Esophagus muscularis mucosa (tissue), 4 donors: Measurements from ENCODE around the gene AQP1. TPM values are rescaled to one million over a fixed set of nuclear protein-coding genes. Genes with fewer than 3 reads are reported as not detected.
A peak's percentile ranks its signal among the peaks of the same experiment; 100 is the strongest.

ENCODE experiments used
- DNase-seq: peaks from one replicate; pipeline ENCODE4 v3.0.0-alpha.2; 2017; ENCODE audit errors: extremely low spot score
- H3K27ac ChIP-seq, 4 donors: fragments of 200-600 bp; sonication (generic); replicated peaks in 1 of 4; 1 replicate in 3 of 4; 2 replicates in 1 of 4; pipeline ENCODE4 v1.5.1; 2016 to 2019; ENCODE audit warnings: mild to moderate bottlenecking in 1 of 4
- H3K27me3 ChIP-seq, 4 donors: fragments of 200-600 bp; sonication (generic); one replicate each; pipeline versions ENCODE4 v1.5.1 to v1.6.0; 2016 to 2019
- H3K36me3 ChIP-seq, 4 donors: fragments of 200-600 bp; sonication (generic); one replicate each; pipeline ENCODE4 v1.5.1; 2016 to 2019
- H3K4me1 ChIP-seq, 4 donors: fragments of 200-600 bp; sonication (generic); one replicate each; pipeline ENCODE4 v1.5.1; 2016 to 2019
- H3K4me3 ChIP-seq, 4 donors: fragments of 200-600 bp; sonication (generic); 1 replicate in 2 of 4; 2 replicates in 2 of 4; pipeline ENCODE4 v1.5.1; 2016 to 2019; ENCODE audit warnings: mild to moderate bottlenecking in 4 of 4, moderate library complexity in 1 of 4
- H3K9me3 ChIP-seq, 4 donors: fragments of 200-600 bp; sonication (generic); 1 replicate in 3 of 4; 2 replicates in 1 of 4; pipeline ENCODE4 v1.5.1; 2016 to 2019
- EP300 ChIP-seq: sonication (generic); formaldehyde crosslinking; IDR thresholded peaks from one replicate; pipeline ENCODE4 v1.6.1; 2017; ENCODE audit warnings: antibody characterized with exemption
- POLR2A ChIP-seq: fragments of 450-650 bp; IDR thresholded peaks from one replicate; pipeline ENCODE4 v1.6.1; 2017; ENCODE audit warnings: antibody characterized with exemption, moderate library complexity, mild to moderate bottlenecking, low read depth
- POLR2AphosphoS5 ChIP-seq, 2 donors: sonication (generic); formaldehyde crosslinking; IDR thresholded peaks; one replicate each; pipeline ENCODE4 v1.6.1; 2017; ENCODE audit warnings: antibody characterized with exemption in 2 of 2
- WGBS: methylation state at CpG from one replicate; pipeline ENCODE4 v1.1.5; 2018; 5-methylcytosine and 5-hydroxymethylcytosine counted together
- intact Hi-C: fragments of 100-400 bp; cut with DNase I; formaldehyde crosslinking; loops from one replicate; pipeline ENCODE4 v1.15.1; 2023
- total RNA-seq, 4 donors: library from RNA; depleted of rRNA; stranded (reverse); fragments of >200 nt; gene quantifications; one replicate each; pipeline versions ENCODE4 v1.1.0 to v1.2.1, GENCODE V29; 2016
- TF ChIP-seq, protein P1 (sequence below), 3 experiments: fragments of 200-600 bp in 2 of 3; fragments of 450-650 bp in 1 of 3; sonication (generic) in 2 of 3; IDR thresholded peaks; one replicate each; pipeline ENCODE4 v1.5.1; 2017 to 2019; ENCODE audit warnings: antibody characterized with exemption in 3 of 3, mild to moderate bottlenecking in 2 of 3, moderate library complexity in 1 of 3

AQP1 gene
- total RNA-seq, 4 donors from 2014 or later, result 362 to 578 (median 513) TPM

DNA sequence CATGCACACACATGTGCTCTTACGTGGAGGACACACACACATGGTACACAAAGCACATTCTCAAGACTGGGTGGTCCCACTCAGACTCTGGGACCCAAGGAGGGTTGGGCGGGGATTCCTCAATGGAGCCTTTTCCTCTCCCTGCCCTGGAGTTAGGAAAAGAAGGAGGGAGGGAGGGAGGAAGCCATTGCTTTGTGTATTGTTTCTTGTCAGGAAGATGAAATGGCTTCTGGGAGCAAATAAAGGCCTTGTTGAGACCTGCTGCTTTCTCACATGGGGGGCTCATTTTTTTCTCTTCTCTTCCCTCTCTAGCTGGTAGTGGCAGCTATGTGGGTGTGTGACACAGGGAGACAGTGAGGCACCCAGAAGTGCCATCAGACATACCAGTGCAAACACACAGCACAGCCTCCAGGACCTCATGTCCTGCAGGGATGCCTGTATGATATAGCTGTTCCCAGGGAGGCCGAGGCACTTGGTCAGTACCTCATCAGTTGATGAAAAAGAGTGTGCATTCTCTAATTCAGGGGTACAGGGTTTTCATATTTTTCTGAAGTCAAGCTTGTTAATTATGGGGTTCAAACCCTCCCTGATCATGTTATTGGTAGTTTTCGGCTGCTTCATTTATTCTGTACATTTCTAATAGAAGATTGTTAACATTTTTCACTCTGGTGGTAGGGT, 5.7 kb downstream of the AQP1 start:
- Histone ChIP-seq H3K36me3 (peaks cover 2 to 10% (median 5%) of the 10 kb centered on the region in 4 donors), H3K27ac (peak overlapping the region; percentile 84 to 90 (median 88)), H3K4me3 (peak overlapping the region; percentile 56 to 65 (median 61)), H3K4me1 (peaks cover 93 to 100% (median 99%) of the 10 kb centered on the region in 4 donors), H3K27me3 (no peaks in the 10 kb centered on the region), H3K9me3 (no peaks in the 10 kb centered on the region)
- no peak for TF ChIP-seq POLR2A
- peak in 1 of 2 donors; percentile 12 for TF ChIP-seq POLR2AphosphoS5 (IDR thresholded peaks at IDR 0.05)
- no peak for TF ChIP-seq EP300
- intact Hi-C loops, result no loop called here
- no peak for DNase-seq
- WGBS, result 67% methylated on average over 3 of the region's 4 CpGs

DNA sequence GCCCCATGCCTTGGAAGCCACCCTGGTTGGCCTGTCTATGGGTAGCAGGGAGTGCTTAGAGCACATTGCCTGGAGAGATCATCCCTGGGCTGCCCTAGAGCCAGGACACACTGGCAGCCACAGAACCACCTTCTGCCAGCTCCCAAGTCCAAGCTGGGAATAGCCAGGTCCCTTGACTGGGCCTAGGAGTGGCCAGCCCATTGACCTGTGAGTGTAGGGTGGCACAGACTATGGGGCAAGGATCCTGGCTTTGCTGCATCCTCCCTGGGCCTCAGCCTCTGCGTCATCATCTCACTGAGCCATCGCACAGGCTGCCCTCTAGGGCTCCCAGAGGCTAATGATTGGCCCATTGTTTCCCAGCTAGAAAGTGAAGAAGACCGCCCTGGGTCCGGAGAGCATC, 7.0 kb downstream of the AQP1 start:
- no CpG with 5 or more reads among the region's 4 CpGs for WGBS
- H3K4me1 ChIP-seq, result peaks cover 86 to 90% (median 89%) of the 10 kb centered on the region in 4 donors

DNA sequence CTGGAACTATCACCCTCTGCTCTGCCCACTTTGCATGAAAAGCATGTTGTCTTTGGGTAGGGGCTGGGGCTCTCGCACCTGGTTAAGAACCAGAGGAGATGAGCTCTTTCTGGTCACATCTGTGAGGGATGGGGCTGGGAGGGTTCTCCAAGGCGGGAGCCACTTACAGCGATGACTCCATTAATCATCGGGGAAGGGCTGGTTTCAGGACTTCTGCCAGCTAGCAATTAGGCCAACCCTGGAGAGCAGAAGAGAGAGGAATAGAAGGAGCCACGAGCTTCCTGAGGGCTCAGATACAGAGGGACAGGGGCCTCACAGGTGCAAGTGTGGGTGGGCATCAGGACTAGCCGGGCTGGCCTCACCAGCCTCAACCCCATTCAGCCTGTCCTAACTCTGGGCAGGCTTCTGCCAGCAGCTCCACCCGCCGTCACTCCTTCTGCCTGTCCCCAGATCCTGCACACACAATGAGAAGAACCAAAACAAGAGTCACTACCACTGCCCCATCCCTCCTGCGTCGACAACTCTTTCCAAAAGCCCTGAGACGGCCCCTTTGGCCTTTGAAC, 8.4 kb downstream of the AQP1 start:
- H3K36me3 ChIP-seq, result peaks cover 29 to 38% (median 33%) of the 10 kb centered on the region in 4 donors
- WGBS, result 48% methylated on average over 9 of the region's 11 CpGs
- no peaks in the 10 kb centered on the region for H3K27me3 ChIP-seq
- no peak overlapping the region for H3K4me3 ChIP-seq
- peak overlapping the region; percentile 84 to 90 (median 88) for H3K27ac ChIP-seq
- H3K4me1 ChIP-seq, result peaks cover 72 to 76% (median 75%) of the 10 kb centered on the region in 4 donors
- intact Hi-C loops, result no loop called here
- H3K9me3 ChIP-seq, result no peaks in the 10 kb centered on the region
- TF ChIP-seq, protein P1, sequence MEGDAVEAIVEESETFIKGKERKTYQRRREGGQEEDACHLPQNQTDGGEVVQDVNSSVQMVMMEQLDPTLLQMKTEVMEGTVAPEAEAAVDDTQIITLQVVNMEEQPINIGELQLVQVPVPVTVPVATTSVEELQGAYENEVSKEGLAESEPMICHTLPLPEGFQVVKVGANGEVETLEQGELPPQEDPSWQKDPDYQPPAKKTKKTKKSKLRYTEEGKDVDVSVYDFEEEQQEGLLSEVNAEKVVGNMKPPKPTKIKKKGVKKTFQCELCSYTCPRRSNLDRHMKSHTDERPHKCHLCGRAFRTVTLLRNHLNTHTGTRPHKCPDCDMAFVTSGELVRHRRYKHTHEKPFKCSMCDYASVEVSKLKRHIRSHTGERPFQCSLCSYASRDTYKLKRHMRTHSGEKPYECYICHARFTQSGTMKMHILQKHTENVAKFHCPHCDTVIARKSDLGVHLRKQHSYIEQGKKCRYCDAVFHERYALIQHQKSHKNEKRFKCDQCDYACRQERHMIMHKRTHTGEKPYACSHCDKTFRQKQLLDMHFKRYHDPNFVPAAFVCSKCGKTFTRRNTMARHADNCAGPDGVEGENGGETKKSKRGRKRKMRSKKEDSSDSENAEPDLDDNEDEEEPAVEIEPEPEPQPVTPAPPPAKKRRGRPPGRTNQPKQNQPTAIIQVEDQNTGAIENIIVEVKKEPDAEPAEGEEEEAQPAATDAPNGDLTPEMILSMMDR (IDR thresholded peaks at IDR 0.05), result no peak
- peak in 1 of 2 donors; percentile 7 for TF ChIP-seq POLR2AphosphoS5 (IDR thresholded peaks at IDR 0.05)
- no peak for DNase-seq

More for the DNA sequence above, 7.0 kb downstream of the AQP1 start:
- Histone ChIP-seq H3K4me3 (peak overlapping the region in 1 of 4 donors; percentile 4), H3K36me3 (peaks cover 15 to 23% (median 18%) of the 10 kb centered on the region in 4 donors), H3K27ac (peak overlapping the region; percentile 84 to 90 (median 88)), H3K27me3 (no peaks in the 10 kb centered on the region), H3K9me3 (no peaks in the 10 kb centered on the region)
- intact Hi-C loops, result no loop called here
- TF ChIP-seq POLR2A (no peak), POLR2AphosphoS5 (IDR thresholded peaks at IDR 0.05) (peak in 1 of 2 donors; percentile 54)
- no peak for DNase-seq

DNA sequence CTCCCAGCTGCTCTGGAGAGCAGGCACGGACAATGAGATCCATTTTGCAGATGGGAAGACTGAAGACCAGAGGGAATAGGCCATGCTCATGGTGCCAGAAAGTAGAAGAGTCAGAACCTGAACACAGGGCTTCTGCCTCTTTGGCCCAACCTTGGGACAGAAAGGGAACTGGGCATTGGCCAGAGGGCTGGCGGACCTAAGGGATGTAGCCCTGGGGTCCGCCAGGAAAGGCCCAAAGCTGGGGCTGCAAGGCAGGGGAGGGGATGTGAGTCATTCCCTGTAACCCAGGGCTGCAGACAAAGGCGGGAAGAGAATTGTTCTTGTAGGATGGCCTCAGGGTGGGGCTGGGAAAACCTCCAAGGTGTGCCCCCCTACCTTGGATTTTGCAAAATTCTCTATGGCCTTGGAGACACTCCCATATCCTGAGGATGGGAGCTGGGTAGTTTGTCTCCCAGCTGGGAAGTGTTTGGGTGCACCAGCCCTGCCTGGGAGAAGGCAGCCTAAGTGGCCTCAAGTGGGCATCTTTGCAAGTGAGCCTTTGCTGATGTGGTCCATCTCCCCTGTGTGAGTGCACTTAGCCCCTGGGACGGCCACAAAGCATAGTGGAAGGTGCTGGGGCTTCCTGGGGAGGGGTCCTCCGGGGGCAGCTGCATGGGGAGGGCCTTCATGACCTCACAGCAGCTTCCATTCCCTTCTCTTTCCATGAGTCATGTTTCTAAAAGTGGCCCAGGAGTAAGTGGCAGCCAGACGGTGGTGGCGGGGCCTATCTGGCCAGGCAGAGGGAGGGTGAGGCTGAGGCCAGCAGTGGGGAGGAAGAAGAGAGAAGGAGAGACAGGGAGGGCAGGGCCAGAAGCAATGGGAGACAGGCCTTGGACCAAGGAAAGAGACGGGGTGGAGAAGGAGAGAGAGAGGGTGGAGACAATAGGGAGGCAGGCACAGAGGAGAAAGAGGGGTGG, 9.2 kb downstream of the AQP1 start:
- DNase-seq, result no peak
- H3K4me3 ChIP-seq, result no peak overlapping the region
- intact Hi-C loops, result no loop called here
- H3K36me3 ChIP-seq, result peaks cover 36 to 45% (median 40%) of the 10 kb centered on the region in 4 donors
- H3K27me3 ChIP-seq, result no peaks in the 10 kb centered on the region
- 39% methylated on average over 8 of the region's 9 CpGs for WGBS
- peaks cover 64 to 68% (median 67%) of the 10 kb centered on the region in 4 donors for H3K4me1 ChIP-seq
- H3K9me3 ChIP-seq, result no peaks in the 10 kb centered on the region
- H3K27ac ChIP-seq, result peak overlapping the region; percentile 84 to 90 (median 88)
- TF ChIP-seq, protein P1 (IDR thresholded peaks at IDR 0.05), result no peak
- peak; percentile 31 to 43 for TF ChIP-seq POLR2AphosphoS5 (IDR thresholded peaks at IDR 0.05)
- no peak for TF ChIP-seq POLR2A
- no peak for TF ChIP-seq EP300

DNA sequence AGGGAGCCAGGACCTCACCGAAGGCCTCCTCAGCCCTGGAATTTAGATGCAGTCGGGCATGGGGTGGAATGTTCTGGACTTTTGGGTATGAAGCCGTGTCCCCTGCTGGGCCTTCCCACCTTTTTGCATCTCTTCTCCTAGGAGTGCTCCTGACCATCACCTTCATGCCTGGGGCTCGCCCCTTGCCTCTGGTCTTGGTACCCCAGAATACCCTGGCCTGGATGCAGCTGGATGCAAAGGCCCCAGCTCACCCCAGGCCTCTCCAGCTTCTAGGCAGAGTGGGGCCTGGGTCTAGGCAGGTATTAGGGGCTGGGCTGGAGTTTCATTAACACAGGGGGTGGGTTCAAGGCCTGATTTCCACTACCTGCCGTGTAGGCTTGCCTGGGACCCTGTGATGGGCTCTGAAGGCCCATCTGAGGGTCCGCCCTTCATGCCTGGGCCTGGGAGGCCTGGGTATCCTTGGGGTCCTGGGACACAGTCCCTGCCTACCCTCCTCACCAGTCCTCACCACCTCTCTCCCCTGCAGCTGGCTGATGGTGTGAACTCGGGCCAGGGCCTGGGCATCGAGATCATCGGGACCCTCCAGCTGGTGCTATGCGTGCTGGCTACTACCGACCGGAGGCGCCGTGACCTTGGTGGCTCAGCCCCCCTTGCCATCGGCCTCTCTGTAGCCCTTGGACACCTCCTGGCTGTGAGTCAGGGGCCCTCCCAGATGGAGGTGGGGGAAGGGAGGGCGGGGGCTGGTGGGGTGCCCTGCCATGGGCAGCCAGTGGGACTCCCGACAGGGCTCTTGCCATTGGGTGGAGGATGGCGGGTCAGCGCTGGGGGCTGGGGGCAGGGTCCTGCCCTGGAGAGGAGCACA, 10.1 kb downstream of the AQP1 start:
- Histone ChIP-seq H3K36me3 (peaks cover 37 to 54% (median 49%) of the 10 kb centered on the region in 4 donors), H3K4me3 (no peak overlapping the region), H3K9me3 (peaks cover 0 to 3% (median under 1%) of the 10 kb centered on the region in 4 donors), H3K27me3 (no peaks in the 10 kb centered on the region), H3K27ac (peak overlapping the region; percentile 84 to 90 (median 88)), H3K4me1 (peaks cover 55 to 59% (median 58%) of the 10 kb centered on the region in 4 donors)
- no peak for DNase-seq
- intact Hi-C loops, result no loop called here
- TF ChIP-seq POLR2A, result no peak
- TF ChIP-seq, protein P1 (IDR thresholded peaks at IDR 0.05), result no peak
- no peak for TF ChIP-seq POLR2AphosphoS5 (IDR thresholded peaks at IDR 0.05)
- no peak for TF ChIP-seq EP300
- WGBS, result 84% methylated on average over 10 of the region's 19 CpGs
